ENCODE data around the gene FSTL1.

Gene FSTL1

DNA sequence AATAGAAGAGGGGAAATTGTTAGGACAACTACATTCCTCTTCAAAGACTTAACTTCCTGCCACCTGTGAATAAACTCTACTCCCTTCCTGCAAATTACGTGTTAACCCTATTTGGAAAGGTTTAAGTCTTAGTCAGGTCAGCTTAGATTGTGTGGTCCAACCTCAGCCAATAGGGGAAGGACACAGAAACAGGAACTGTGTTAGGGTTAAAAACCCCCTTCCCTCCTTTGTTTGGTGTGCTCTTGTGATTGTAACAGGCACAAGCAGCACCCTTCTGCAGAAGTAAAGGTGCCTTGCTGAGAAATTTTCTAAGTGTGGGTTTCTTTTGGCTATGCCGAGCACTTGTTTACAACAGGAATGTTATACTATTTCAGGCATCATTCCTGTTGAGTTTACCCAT is 45.0 kb upstream of the FSTL1 start:
- TF ChIP-seq, protein P1, sequence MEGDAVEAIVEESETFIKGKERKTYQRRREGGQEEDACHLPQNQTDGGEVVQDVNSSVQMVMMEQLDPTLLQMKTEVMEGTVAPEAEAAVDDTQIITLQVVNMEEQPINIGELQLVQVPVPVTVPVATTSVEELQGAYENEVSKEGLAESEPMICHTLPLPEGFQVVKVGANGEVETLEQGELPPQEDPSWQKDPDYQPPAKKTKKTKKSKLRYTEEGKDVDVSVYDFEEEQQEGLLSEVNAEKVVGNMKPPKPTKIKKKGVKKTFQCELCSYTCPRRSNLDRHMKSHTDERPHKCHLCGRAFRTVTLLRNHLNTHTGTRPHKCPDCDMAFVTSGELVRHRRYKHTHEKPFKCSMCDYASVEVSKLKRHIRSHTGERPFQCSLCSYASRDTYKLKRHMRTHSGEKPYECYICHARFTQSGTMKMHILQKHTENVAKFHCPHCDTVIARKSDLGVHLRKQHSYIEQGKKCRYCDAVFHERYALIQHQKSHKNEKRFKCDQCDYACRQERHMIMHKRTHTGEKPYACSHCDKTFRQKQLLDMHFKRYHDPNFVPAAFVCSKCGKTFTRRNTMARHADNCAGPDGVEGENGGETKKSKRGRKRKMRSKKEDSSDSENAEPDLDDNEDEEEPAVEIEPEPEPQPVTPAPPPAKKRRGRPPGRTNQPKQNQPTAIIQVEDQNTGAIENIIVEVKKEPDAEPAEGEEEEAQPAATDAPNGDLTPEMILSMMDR (IDR thresholded peaks at IDR 0.05; ENCODE audit: low read depth, low read length), result no peak
- no peak overlapping the region for H3K4me3 ChIP-seq (ENCODE audit: low read depth, low read length)
- H3K27me3 ChIP-seq, result peaks cover 2% of the 10 kb centered on the region; the same call in 1 of the 2 replicates
- no peak for DNase-seq
- no peaks in the 10 kb centered on the region for H3K36me3 ChIP-seq
- no peaks in the 10 kb centered on the region for H3K4me1 ChIP-seq
- H3K9me3 ChIP-seq, result 0 out of 2 replicates have a peak, but pooled peaks cover 3% of the 10 kb centered on the region

DNA sequence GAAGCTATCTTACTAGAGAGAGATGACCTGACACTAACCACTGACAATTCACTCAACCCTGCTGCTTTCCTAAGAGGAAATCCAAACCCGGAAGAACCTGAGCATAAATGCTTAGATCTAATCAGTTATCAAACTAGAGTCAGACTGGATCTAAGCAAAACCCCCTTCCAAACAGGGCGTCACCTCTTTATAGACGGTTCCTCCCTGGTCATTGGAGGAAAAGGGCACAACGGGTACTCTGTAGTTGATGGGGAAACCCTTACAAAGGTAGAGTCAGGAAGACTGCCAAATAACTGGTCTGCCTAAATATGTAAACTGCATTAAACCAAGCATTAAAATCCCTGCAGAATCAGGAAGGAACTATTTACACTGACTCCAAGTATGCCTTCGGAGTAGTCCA is 41.3 kb upstream of the FSTL1 start:
- H3K4me3 ChIP-seq (ENCODE audit: low read depth, low read length), result no peak overlapping the region
- no peak for DNase-seq
- TF ChIP-seq, protein P1 (IDR thresholded peaks at IDR 0.05; ENCODE audit: low read depth, low read length), result no peak
- no peaks in the 10 kb centered on the region for H3K36me3 ChIP-seq
- H3K4me1 ChIP-seq, result no peaks in the 10 kb centered on the region
- H3K9me3 ChIP-seq, result 0 out of 2 replicates have a peak, but pooled peaks cover 3% of the 10 kb centered on the region
- no peaks in the 10 kb centered on the region; the same call in 1 of the 2 replicates for H3K27me3 ChIP-seq

DNA sequence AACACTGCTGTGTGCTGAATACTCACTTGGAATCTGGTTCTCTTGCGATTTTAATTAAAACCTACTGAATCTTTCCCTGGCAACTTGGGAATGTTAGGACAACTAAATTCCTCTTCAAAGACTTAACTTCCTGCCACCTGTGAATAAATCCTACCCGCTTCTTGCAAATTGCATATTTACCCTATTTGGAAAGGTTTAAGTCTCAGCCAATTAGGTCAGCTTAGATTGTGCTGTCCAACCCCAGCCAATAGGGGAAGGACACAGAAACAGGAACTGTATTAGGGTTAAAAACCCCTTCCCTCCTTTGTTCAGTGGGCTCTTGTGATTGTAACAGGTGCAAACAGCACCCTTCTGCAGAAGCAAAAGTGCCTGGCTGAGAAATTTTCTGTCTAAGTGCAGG is 38.6 kb upstream of the FSTL1 start:
- H3K27me3 ChIP-seq, result no peaks in the 10 kb centered on the region; the same call in 1 of the 2 replicates
- no peaks in the 10 kb centered on the region for H3K9me3 ChIP-seq
- no peaks in the 10 kb centered on the region for H3K4me1 ChIP-seq
- DNase-seq, result no peak
- no peak overlapping the region for H3K4me3 ChIP-seq (ENCODE audit: low read depth, low read length)
- no peaks in the 10 kb centered on the region for H3K36me3 ChIP-seq
- TF ChIP-seq, protein P1 (IDR thresholded peaks at IDR 0.05; ENCODE audit: low read depth, low read length), result no peak

DNA sequence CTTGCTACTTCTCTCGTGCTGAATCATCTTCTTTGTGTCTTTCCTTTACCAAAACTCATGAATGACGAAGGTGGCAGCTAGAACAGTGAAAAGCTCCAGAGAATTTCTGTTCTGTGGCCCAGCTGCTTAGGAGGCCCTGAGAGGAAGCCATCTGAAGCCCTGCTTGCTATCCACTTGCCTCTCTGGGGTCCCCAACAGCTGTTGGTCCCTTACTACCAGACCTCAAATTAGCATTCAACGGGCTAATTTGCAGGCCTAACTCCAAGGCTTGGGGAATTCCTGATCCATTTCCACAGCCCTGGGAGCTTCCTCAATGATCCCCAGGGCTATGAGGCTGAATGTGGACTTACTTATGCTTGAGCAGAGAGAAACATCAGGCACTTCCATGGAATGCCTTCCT is 37.5 kb upstream of the FSTL1 start:
- Histone ChIP-seq H3K4me3 (ENCODE audit: low read depth, low read length) (no peak overlapping the region), H3K36me3 (no peaks in the 10 kb centered on the region), H3K4me1 (no peaks in the 10 kb centered on the region), H3K27me3 (no peaks in the 10 kb centered on the region; the same call in 1 of the 2 replicates), H3K9me3 (no peaks in the 10 kb centered on the region)
- TF ChIP-seq, protein P1 (IDR thresholded peaks at IDR 0.05; ENCODE audit: low read depth, low read length), result no peak
- no peak for DNase-seq

DNA sequence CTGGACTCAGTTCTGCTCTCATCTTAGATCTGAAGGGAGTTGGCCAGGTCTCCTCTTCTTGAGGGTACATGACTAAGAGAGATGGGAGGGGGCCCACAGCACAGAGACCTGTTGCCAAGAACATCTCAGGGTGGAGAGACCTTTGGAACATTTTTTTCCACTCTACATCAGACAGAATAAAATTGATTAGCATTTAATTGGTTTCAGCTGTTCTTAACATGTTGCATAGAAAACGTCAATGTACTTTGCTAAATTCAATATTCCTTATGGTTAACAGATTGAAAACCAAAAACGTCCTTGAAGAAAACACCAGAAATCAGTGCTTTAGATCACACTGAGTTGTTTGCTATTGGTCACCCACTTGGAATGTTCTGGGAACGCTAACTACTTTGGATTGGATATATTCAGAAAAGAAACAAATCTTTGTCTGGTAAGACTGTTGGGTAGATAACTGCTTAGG is 36.4 kb upstream of the FSTL1 start:
- Histone ChIP-seq H3K27me3 (no peaks in the 10 kb centered on the region; the same call in 1 of the 2 replicates), H3K9me3 (no peaks in the 10 kb centered on the region), H3K4me3 (ENCODE audit: low read depth, low read length) (no peak overlapping the region), H3K36me3 (no peaks in the 10 kb centered on the region), H3K4me1 (no peaks in the 10 kb centered on the region)
- DNase-seq, result no peak
- TF ChIP-seq, protein P1 (IDR thresholded peaks at IDR 0.05; ENCODE audit: low read depth, low read length), result no peak

DNA sequence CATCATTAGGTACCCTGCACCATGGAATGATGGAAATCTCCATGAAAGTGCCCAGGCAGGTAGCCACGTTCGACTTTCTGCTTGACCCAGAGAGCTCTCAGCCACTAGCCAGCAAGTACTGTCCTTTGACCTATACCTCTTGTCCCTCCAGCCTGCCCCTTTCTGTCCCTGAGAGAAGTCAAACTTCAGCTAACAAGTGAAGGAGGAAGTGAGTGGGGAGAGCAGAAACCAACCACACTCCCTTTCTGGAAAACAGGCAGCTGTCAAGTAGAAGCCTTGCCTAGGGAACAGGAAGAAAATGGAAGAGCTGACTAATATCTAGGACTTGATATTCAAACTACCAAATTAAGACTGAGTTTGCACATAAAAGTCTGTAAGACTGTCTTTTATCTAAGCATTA is 30.3 kb upstream of the FSTL1 start:
- DNase-seq, result no peak
- TF ChIP-seq, protein P1 (IDR thresholded peaks at IDR 0.05; ENCODE audit: low read depth, low read length), result no peak
- 0 out of 2 replicates have a peak, but pooled peaks cover 2% of the 10 kb centered on the region for H3K27me3 ChIP-seq
- no peak overlapping the region for H3K4me3 ChIP-seq (ENCODE audit: low read depth, low read length)
- H3K36me3 ChIP-seq, result no peaks in the 10 kb centered on the region
- H3K9me3 ChIP-seq, result no peaks in the 10 kb centered on the region
- no peaks in the 10 kb centered on the region for H3K4me1 ChIP-seq

Data from BE2C (cell line).